ENCODE data around the gene EVX2.
A peak's percentile ranks its signal among the peaks of the same experiment; 100 is the strongest.

The EVX2 gene

DNA sequence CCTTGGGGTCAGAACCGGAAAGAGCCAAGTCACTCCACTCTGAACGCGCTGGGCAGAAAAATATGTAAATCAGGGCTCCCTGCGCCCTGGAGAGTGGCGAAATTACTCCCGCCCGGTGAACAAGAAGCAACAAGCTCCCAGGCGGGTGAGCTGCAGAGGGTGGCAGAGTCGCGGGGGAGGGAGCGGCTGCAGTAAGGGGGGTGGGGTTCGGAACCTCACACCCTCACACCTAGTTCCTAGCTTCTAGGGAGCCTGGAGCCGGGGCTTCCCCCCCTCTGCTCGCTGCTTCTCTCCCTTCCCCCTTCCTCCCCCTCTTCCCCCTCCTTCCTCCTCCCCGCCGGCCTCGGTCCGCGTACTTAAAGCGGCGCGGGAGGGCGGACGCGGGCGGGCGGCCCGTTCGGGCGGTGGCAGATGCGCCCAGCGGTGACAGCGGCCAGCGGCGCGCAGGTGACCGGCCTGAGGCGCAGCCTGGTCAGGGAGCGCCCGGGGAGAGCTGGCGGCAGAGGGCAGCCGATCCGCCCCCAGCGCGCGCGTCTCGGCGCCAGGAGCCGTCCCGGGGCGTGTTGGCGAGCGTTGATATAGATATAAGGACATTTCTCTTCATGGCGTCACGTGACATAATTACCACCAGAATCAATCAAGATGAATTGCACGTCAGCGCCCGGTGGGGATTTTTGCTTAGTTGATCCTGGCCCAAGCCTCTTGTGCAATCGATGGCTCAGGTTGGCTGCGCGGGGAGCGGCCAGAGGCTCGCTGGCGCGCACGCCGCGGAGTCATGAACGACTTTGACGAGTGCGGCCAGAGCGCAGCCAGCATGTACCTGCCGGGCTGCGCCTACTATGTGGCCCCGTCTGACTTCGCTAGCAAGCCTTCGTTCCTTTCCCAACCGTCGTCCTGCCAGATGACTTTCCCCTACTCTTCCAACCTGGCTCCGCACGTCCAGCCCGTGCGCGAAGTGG lies 23.1 kb upstream of the EVX2 start, which contains the start of gene HOXD11:
Gene HOXD11 (plus strand): TSS at position 700 of the 959 bp plus-strand sequence. CDS start 76 bp downstream, at position 776.
- peak; percentile 82 to 84 for DNase-seq

DNA sequence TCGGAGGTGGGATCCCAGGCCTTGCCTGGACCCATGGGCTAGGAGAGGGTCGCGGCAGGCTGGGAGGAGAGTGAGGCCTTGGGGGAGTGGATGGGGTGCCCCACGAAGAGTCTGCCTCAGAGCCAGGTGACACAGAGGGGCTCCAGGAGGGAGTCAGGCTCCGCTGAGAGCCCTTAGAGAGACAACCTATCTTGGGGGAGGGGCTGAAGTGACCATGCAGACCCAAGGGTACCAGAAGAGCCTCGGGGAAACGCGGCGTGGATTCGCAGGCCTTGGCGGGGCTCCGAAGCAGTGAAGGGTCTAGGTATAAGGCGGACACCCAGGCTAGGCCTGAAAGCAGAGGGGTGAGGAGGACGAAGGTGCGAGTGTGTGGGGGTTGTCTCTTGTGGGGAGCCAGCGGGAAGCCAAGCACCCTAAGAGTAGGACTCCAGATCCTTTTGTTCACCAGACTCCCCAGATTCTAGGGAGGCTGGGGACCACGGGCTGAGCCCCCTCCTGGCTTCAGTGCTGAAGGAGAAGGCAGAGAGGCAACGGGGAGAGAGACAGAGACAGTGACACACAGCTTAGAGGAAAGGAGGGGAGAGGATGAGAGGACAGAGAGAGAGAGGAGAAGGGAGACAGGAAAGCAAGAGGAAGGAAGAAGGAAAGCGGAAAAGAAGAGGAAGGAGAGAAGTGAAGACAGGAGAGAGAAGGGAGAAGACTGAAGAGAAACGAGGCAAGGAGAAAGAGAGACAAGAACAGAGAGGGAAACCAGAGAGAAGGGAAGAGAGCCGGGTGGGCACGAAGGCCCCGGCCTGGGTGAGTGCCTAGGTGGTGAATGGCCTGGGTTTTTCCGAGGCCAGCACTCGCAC lies 22.2 kb upstream of the EVX2 start:
- DNase-seq = no peak

DNA sequence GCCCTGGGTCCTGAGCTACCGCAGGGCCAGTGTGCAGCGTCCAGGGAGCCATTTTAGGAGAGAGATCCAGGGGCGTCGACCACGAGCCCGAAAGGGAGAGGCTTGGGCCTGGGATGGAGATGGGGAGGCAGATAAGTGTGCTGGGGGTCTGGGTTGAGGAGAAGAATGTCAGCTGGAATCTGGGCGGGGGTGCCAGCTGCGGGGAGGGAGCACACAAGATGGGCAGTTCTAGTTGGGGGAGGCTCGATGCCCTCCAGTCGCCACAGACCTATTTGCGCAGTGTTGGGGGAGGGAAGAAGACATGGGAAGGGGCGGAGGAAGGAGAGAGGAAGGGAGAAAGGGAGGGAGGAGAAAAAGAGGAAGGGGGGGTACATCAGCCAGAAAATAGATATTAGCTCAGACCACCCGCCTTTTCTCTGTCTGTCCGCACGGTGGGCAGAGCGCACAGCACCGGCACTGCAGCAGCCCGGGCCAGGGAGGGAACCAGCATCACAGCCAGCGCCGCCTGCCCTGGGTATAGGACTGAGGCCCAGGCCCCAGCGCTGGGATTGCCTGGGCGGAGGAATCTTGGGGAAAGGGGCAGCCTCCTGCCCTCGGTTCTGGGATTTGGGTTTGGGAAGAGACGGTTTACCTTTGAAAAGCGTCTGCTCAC lies 21.4 kb upstream of the EVX2 start:
- DNase-seq = no peak

- DNase-seq = no peak
Observed at GRCh38 chr2:176104316-176105077, 20.7 kb upstream of the EVX2 start.

DNA sequence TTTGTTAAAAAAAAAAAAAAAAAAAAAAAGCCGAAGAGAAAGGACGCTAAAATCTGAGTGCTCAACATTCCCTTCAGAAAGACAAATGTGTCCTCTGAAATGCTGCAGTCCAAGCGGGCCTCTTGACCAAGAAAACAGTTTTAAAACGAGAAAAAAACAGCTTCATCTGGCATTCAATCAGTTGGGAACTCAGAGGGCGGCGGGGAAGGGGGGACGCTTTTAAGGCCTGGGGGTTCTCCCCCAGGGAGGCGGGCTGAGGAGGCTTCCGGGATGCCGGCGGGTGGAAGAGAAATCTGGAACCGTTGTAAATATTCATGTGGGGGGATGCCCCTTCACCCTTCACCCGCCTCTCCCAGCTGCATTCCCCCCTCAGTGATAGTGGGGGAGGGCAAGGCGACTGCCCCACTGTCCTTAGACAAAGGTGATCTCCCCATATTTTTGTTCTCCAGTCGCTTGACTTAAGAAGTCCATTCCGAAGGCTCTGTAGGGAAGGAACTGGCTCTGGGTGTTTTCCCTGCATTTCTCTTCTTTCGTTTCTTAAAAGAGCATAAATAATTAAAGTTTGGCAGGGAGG lies 20.1 kb upstream of the EVX2 start:
- DNase-seq = no peak

- no peak for DNase-seq
Observed at GRCh38 chr2:176103194-176103593, 19.4 kb upstream of the EVX2 start.

DNA sequence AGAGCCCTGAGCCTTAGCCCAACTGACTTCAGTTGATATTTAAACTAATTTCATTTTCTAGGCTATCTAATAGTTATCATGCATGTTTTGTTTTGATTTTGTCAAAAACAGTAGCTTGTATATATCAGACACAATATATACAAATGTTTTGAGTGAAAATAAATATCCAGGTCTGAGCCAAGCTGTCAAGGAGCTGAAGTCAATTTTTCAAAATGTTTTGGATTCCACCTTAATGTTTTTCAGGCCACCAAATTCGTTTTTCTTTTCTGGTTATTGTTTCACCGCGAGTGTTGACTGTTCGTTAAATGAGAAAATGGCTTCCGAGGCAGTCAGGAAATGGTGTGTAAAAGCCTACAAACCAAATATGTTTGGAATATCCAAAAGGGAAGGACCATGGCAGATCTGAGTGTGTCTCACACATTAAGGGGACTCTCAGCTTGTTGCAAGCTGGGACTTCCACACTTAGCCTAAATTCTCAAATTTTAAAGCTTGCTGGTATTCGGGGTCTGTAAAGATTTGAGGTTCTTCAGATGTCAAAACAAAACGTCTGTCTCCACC lies 18.6 kb upstream of the EVX2 start:
- DNase-seq = no peak

DNA sequence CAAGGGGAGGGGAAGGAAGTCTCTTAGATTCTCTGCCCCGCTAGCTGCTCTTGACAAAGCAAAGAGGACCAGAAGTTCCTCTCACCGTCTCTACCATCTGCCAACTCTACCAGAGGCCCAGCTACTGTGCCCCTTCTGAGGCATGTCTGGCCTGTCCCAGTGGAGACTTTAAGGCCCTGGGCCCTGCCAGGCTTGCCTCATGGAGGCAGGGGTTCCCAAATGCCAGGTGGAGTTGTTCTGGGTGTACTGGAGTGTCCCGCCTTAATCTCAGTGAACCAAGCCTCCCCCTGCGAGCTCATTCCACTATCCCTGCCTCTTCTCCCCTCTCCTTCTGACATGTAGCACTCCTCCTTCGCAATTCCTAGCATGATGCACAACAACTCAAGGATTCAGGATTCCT lies 18.1 kb upstream of the EVX2 start:
- DNase-seq = no peak

GRCh38 chr2:176101216-176101830 lies 17.6 kb upstream of the EVX2 start:
- DNase-seq = no peak

GRCh38 chr2:176100547-176101140 lies 16.9 kb upstream of the EVX2 start:
- DNase-seq = no peak

- DNase-seq = no peak
Observed at GRCh38 chr2:176099728-176100546, 16.2 kb upstream of the EVX2 start, which contains the start of gene HOXD12. Gene HOXD12 (plus strand): TSS chr2:176099795. CDS start chr2:176099802, 7 bp downstream.

DNA sequence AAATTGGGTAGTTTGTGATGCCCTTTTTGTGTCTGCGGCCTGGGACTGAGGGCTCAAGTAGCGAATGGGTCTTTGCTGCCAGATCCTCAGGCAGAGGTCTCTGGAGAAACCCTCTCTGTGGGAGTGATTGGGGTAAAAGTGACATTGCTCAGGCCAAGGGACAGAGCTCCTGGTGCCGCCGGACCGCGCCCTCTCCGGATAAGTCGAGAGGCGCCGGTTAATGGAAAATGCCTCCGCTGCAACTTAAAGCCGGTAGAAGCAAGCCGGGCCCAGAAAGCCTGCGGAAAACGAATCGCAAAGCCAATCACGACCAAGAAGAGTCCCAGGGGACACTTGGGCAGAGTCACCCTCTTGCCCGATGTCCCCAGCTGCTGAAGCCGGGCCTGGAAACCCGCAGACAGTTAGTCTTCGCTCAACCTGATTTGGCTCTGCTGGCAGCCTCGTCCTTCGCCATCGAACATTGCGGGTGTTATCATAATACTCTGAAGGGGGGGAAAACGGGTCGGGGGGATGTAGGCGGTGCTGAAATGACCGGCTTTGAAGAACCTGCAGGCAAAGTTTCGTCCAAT lies 15.5 kb upstream of the EVX2 start:
- no peak for DNase-seq

DNA sequence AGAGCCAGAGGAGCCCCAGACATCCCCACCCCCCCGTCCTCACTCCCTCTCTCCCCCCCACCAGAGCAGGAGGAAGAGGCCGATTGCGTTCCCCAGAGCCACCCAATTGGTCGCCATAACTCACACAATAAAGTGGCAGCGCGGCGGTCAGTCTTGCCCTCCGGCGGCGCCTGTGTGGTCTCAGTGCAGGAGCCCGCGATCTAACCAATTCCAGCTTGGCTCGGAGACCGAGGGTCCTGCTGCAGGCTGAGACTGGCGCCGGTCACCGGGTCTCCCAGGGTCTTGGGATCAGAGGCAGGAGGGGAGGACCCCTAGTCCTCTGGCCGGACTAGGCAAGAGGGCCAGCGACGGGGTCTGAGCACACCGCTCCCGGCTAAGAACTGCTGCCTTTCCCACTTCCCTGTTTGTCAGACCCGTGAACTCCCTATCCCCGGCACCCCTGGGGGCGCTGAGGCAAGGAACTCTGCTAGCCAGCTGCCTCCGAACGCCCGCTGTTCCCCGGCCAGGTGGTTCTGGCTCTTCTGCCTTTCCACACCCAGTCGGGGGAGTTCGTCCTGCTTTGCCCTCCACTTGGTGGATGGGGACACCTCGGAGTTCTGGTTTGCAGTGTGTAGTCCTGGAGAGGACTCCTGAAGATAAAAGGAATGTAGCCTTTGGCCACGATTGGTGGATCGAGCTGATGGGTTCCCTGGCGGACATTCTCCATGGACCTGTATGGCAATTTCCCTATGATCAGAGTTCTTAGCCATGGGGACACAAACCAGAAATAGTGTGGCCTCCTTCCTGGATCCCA lies 14.8 kb upstream of the EVX2 start:
- DNase-seq = no peak

GRCh38 chr2:176097820-176098365 lies 14.1 kb upstream of the EVX2 start:
- DNase-seq = no peak

DNA sequence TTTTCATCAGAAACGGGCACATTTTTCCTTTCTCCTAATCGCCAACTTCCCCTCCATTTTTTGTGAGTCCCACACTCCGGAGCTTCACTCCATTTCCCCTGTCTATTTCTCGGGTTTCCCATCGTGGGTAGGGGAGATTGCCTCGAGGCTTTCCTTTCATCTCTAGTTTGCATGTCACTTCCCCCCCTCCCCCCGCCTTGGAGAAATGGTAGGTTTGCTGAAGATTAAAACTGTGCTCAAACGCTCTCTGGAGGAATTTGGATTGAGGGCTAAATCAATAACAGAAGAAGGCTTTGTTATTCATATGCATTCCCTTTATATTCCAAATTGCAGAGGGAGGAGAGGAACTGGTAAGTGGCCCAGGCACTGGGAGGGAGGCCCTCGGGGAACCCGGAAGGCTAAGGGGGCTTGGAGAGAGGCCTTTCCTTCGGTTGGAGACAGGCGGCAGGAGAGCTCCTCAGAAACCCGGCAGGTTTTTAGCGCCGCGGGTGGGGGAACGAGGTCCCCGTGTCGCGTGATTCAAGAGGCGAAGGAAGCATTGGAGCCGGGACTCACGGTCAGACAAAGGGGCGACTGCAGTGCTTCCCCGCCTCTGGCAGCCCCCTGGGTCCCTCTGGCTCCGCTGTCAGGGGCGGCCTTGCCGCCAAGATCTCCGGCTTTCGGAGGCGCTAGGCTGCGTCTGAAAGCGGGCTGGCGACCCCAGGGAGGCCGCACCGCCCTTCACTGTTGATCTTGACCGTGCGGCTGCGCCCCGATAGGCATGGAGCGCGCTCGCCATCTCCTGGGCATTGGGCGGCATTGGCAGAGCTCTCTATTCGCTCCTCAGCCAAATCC lies 13.4 kb upstream of the EVX2 start:
- peak; percentile 86 for DNase-seq

DNA sequence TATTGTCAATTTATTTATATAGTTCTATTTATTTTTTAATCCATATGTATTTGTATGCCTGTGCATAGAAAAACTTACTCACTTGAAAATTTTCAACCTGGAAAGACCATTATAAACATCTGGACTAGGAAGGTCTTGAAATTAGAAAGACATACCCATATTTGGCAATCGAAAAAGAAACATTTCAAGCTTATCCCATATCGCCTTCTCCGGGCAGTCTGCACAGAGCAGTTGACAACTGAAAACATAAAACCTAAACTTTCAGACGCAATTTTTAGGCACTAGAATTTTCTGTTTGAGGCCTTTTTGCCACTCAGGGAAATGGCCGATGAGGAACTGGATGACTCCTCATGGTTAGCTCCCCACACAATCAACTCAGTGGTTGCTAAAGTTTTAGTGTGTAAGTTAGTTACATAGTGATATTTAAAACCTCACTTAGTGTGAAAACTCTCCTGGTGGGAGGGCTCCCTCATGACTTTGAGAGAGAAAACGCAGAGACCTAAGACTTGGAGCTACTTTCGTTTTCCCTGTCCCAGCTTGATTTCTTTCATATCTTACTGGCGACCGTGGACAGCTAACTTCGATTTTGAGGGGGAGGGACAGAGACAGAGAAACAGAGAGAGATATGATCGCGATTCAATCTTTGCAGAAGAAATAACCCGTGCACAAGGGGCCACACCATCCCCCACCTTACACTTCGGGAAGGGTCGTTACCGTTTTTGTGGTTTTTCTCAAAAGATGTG lies 12.7 kb upstream of the EVX2 start:
- DNase-seq = no peak
